ENCODE measurements around the gene SFRP2.

GRCh38 chr4:153808175-153808574, 19.3 kb upstream of the SFRP2 start:
- TF ChIP-seq CTCF (conservative IDR thresholded peaks at IDR 0.05 in 1 of 2, IDR thresholded peaks at IDR 0.05 in 1 of 2; ENCODE audit: low read depth in 1 of 2, low read length in 2 of 2) (no peak), EZH2 (IDR thresholded peaks at IDR 0.05; ENCODE audit: low read length, missing control alignments) (no peak)
